ENCODE data around the gene ZBTB7C. TPM values are rescaled to one million over a fixed set of nuclear protein-coding genes. Genes with fewer than 3 reads are reported as not detected.

The ZBTB7C gene
- total RNA-seq, 3 donors from 2014 or later: 5.6 to 26.5 (median 6.1) TPM

- H3K27me3 ChIP-seq: no peaks in the 10 kb centered on the region
- no peaks in the 10 kb centered on the region for H3K9me3 ChIP-seq
- H3K36me3 ChIP-seq: no peaks in the 10 kb centered on the region
- TF ChIP-seq CTCF (IDR thresholded peaks at IDR 0.05): no peak
- TF ChIP-seq POLR2A (IDR thresholded peaks at IDR 0.05): no peak
- peak in 1 of 3 donors; percentile 30 for TF ChIP-seq POLR2AphosphoS5 (IDR thresholded peaks at IDR 0.05)
- H3K4me1 ChIP-seq: peaks cover 20% of the 10 kb centered on the region in 2 donors
- intact Hi-C loops (cut with DNase I; ENCODE audit: low total_unique reads): no loop called here
- DNase-seq (ENCODE audit: low spot score in 2 of 2): peak in 1 of 2 donors; percentile 55
- H3K27ac ChIP-seq: peak overlapping the region; percentile 64 to 84
- no peak overlapping the region for H3K4me3 ChIP-seq
These were observed 180.9 kb downstream of the ZBTB7C start for GRCh38 chr18:48228301-48228715.

GRCh38 chr18:48227206-48227605, 182.0 kb downstream of the ZBTB7C start:
- no peaks in the 10 kb centered on the region for H3K36me3 ChIP-seq
- DNase-seq (ENCODE audit: low spot score in 2 of 2): no peak
- peak overlapping the region; percentile 35 to 84 for H3K27ac ChIP-seq
- TF ChIP-seq POLR2A (IDR thresholded peaks at IDR 0.05) (no peak), POLR2AphosphoS5 (IDR thresholded peaks at IDR 0.05) (no peak), CTCF (IDR thresholded peaks at IDR 0.05) (no peak)
- peaks cover 20 to 23% of the 10 kb centered on the region in 2 donors for H3K4me1 ChIP-seq
- no peaks in the 10 kb centered on the region for H3K9me3 ChIP-seq
- no peak overlapping the region for H3K4me3 ChIP-seq
- H3K27me3 ChIP-seq: no peaks in the 10 kb centered on the region
- intact Hi-C loops (cut with DNase I; ENCODE audit: low total_unique reads): no loop called here

- no peaks in the 10 kb centered on the region for H3K27me3 ChIP-seq
- H3K4me3 ChIP-seq: no peak overlapping the region
- peaks cover 20 to 23% of the 10 kb centered on the region in 2 donors for H3K4me1 ChIP-seq
- intact Hi-C loops (cut with DNase I; ENCODE audit: low total_unique reads): no loop called here
- no peaks in the 10 kb centered on the region for H3K9me3 ChIP-seq
- no peak overlapping the region for H3K27ac ChIP-seq
- TF ChIP-seq POLR2A (IDR thresholded peaks at IDR 0.05) (no peak), CTCF (IDR thresholded peaks at IDR 0.05) (no peak), POLR2AphosphoS5 (IDR thresholded peaks at IDR 0.05) (no peak)
- no peaks in the 10 kb centered on the region for H3K36me3 ChIP-seq
- no peak for DNase-seq (ENCODE audit: low spot score in 2 of 2)
These were observed 182.8 kb downstream of the ZBTB7C start for GRCh38 chr18:48226401-48226800.

- intact Hi-C loops (cut with DNase I; ENCODE audit: low total_unique reads): no loop called here
- Histone ChIP-seq H3K4me1 (peaks cover 0 to 3% of the 10 kb centered on the region in 2 donors), H3K27me3 (no peaks in the 10 kb centered on the region), H3K4me3 (no peak overlapping the region), H3K36me3 (no peaks in the 10 kb centered on the region), H3K27ac (peak overlapping the region in 1 of 2 donors; percentile 19), H3K9me3 (no peaks in the 10 kb centered on the region)
- peak; percentile 70 to 92 for DNase-seq (ENCODE audit: low spot score in 2 of 2)
- TF ChIP-seq POLR2A (IDR thresholded peaks at IDR 0.05): no peak
- peak; percentile 36 to 64 (median 49) for TF ChIP-seq POLR2AphosphoS5 (IDR thresholded peaks at IDR 0.05)
These were observed 187.1 kb downstream of the ZBTB7C start for GRCh38 chr18:48222118-48222517.

GRCh38 chr18:48219810-48220499, 189.2 kb downstream of the ZBTB7C start:
- H3K9me3 ChIP-seq: no peaks in the 10 kb centered on the region
- no peak overlapping the region for H3K4me3 ChIP-seq
- H3K27me3 ChIP-seq: no peaks in the 10 kb centered on the region
- H3K36me3 ChIP-seq: no peaks in the 10 kb centered on the region
- intact Hi-C loops (cut with DNase I; ENCODE audit: low total_unique reads): no loop called here
- TF ChIP-seq CTCF (IDR thresholded peaks at IDR 0.05): no peak
- no peak for TF ChIP-seq POLR2AphosphoS5 (IDR thresholded peaks at IDR 0.05)
- no peak for TF ChIP-seq POLR2A (IDR thresholded peaks at IDR 0.05)
- DNase-seq (ENCODE audit: low spot score in 2 of 2): no peak
- H3K27ac ChIP-seq: no peak overlapping the region
- H3K4me1 ChIP-seq: peaks cover 0 to 3% of the 10 kb centered on the region in 2 donors
